NOMO-1 treated with dmso at 0.1 percent for 144 hours (cell line): ENCODE results near the gene PRODH2.
"Not testable (repeated sequence)": the region's sequence is repeated elsewhere in the genome, so short reads cannot be mapped to it uniquely, and the experiment has no call there.

ENCODE experiments used
- DNase-seq: peaks from one replicate; lab custom pipeline; 2025; ENCODE audit not compliant: unreplicated experiment; lab: John Stamatoyannopoulos, UW

Gene PRODH2

GRCh38 chr19:35782589-35782988, 30.1 kb downstream of the PRODH2 start:
- DNase-seq: no peak

- no peak for DNase-seq
These were observed 31.0 kb downstream of the PRODH2 start for GRCh38 chr19:35781650-35782049.

DNA sequence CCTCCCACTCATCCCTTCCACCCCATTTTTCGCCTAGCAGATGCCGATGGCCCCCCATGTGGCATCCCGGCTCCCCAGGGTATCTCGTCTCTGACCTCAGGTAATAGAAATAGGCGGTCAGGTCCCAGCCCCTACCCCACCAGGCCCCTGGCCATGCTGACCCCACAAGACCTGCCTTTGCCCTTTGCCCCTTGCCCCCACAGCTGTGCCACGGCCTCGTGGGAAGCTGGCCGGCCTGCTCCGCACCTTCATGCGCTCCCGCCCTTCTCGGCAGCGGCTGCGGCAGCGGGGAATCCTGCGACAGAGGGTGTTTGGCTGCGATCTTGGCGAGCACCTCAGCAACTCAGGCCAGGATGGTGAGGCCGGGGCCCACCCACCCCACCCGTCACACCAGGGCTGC, 31.9 kb downstream of the PRODH2 start:
- DNase-seq: no peak

GRCh38 chr19:35780058-35780457, 32.6 kb downstream of the PRODH2 start:
- no peak for DNase-seq

GRCh38 chr19:35779033-35779432, 33.6 kb downstream of the PRODH2 start:
- DNase-seq: no peak

DNA sequence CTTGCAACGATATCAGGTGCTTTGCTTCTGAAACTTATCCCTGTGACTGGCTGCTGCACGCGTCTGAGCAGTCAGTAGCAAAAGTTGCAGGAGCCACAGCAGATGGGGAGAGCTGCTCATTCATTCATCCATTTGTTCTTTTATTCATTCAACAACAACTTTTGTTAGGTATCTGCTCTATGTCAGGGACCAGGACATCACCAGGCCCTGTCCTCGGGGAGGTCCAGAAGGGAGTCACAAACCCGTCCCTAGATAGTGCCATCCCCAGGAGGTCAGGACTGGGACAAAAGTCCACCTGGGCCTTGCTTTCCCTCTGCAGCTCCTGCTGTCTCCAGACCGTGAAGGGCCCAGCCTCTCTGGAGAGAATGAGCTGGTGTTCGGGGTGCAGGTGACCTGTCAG, 34.7 kb downstream of the PRODH2 start:
- DNase-seq: no peak

GRCh38 chr19:35777086-35777841, 35.4 kb downstream of the PRODH2 start:
- no peak for DNase-seq

GRCh38 chr19:35776102-35776788, 36.4 kb downstream of the PRODH2 start:
- DNase-seq: no peak

DNA sequence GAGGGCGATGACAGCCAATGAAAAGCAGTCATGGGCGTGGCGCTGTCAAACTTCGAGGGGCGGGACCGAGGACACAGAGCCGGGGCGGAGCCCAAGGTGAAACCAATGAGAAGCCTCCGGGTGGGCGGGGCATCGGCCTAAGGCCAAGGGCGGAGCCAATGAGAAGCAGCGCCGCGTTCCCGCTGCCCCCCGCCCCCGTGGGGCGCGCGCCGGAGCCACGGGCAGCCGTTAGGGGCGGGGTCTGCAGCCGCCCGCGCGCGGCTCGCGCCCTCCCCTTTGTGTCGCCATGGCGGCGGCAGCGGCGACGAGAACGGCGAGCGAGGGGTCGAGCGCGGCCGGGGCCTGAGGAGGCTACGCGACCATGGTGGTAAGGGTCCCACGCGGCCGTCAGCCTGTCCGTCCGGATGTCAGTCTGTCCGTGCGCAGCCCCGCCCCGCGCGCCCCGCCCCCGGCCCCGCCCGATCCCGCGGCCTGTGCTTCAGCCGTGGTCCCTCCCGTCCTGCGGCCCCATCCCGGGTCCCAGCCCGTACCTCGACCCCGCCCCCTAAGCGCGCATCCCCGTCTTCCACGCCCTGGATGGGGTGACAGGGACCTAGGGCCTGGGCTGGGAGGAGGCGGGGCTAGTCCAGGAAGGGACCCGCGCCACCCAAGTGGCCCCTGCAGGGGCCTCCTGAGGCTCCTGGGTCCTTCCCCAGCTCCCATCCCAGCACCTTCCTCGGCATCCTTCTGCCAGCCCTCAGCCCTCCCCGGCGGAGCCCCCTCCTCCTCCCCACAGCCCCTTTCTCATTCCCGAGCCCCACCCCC, 37.1 kb downstream of the PRODH2 start, which contains the start of gene ARHGAP33:
TSS of gene ARHGAP33 (plus strand) at position 267 of the 804 bp plus-strand sequence. CDS start at position 362, 95 bp downstream.
- peak; percentile 94 for DNase-seq

- no peak for DNase-seq
These were observed 37.7 kb downstream of the PRODH2 start for GRCh38 chr19:35775046-35775297.

GRCh38 chr19:35774274-35775045, 38.2 kb downstream of the PRODH2 start:
- no peak for DNase-seq

GRCh38 chr19:35773020-35773806, 39.4 kb downstream of the PRODH2 start:
- no peak for DNase-seq

DNA sequence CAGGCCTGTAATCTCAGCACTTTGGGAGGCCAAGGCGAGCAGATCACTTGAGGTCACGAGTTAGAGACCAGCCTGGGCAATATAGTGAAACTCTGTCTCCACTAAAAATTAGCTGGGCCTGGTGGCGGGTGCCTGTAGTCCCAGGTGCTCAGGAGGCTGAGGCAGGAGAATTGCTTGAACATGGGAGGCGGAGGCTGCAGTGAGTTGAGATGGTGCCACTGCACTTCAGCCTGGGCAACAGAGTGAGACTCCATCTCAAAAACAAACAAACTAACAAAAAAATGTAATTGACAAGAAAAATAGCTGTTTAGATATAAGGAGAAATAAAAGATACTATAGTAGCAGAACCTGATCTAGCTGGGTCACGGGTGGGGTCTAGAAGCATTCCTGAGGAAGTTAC, 40.3 kb downstream of the PRODH2 start:
- not testable (repeated sequence) for DNase-seq

- no peak for DNase-seq
These were observed 44.6 kb downstream of the PRODH2 start for GRCh38 chr19:35768082-35768421.

- no peak for DNase-seq
These were observed 45.2 kb downstream of the PRODH2 start for GRCh38 chr19:35767288-35768081.

DNA sequence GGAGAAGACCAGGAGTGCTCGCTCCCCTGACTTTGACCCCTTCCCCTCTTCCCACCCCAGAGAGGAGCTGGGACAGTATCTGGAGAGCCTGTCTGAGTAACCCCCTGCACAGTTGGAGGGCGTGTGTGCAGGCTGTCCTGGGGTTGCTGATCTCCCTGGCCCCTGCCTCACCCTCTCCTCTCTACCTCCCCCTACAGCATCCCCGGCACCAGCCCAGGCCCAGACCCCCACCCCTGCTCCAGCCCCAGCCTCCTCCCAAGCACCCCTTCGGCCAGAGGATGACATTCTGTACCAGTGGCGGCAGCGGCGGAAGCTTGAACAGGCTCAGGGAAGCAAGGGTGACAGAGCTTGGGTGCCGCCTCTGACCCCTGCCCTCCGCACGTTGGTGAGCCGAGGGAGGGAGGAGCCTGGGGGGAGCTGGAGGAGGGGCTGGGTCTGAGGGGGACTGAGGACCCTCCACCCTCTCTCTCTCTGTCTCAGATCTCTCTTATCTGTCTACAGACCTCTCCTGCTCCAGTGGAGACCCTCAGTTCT, 46.0 kb downstream of the PRODH2 start:
- DNase-seq: no peak

- no peak for DNase-seq
These were observed 48.0 kb downstream of the PRODH2 start for GRCh38 chr19:35764432-35765315.

- DNase-seq: no peak
These were observed 51.8 kb downstream of the PRODH2 start for GRCh38 chr19:35760711-35761349.
